A673 (cell line): Measurements from ENCODE around the gene DNAJB6. TPM values are rescaled to one million over a fixed set of nuclear protein-coding genes. Genes with fewer than 3 reads are reported as not detected.

Experiments
- BruUV-seq: library from RNA; stranded (reverse); fragments of 400-500 nt; replicated peaks from 2 replicates; lab custom pipeline; 2021; lab: Mats Ljungman, UMichigan
- CTCF ChIA-PET: fragments of 300-600 bp; sonication (Branson Sonifier 250); formaldehyde crosslinking; loops from one replicate; lab custom pipeline; 2022; ENCODE audit warnings: antibody characterized with exemption; lab: Charles Lee
- POLR2A ChIA-PET: fragments of 300-600 bp; sonication (Branson Sonifier 250); formaldehyde crosslinking; loops from one replicate; lab custom pipeline; 2022; ENCODE audit warnings: antibody characterized with exemption; ENCODE audit not compliant: low non-redundant PET; lab: Charles Lee
- DNase-seq: peaks from one replicate; pipeline ENCODE4 v3.0.0-alpha.2; 2015; ENCODE audit warnings: low spot score
- H3K27ac ChIP-seq: fragments of 200-600 bp; sonication (generic); 2 replicates; pipeline ENCODE4 v1.5.1; 2016; ENCODE audit warnings: mixed run types, low read depth, mild to moderate bottlenecking, mixed read lengths, antibody characterized with exemption, low read length; ENCODE audit not compliant: poor library complexity, severe bottlenecking
- H3K27me3 ChIP-seq: fragments of 200-600 bp; sonication (generic); replicated peaks from 2 replicates; pipeline ENCODE4 v1.6.1; 2017; ENCODE audit warnings: mixed run types, low read depth, mild to moderate bottlenecking, mixed read lengths, antibody characterized with exemption, low read length; ENCODE audit not compliant: insufficient read depth, poor library complexity
- H3K36me3 ChIP-seq: fragments of 200-600 bp; sonication (generic); 2 replicates; pipeline ENCODE4 v1.6.1; 2016; ENCODE audit warnings: mixed run types, mild to moderate bottlenecking, mixed read lengths, antibody characterized with exemption, low read length; ENCODE audit not compliant: insufficient read depth, poor library complexity, severe bottlenecking
- H3K4me1 ChIP-seq: fragments of 200-600 bp; sonication (generic); 2 replicates; pipeline ENCODE4 v1.6.1; 2017; ENCODE audit warnings: mixed run types, mild to moderate bottlenecking, mixed read lengths, antibody characterized with exemption, low read length; ENCODE audit not compliant: insufficient read depth, poor library complexity, severe bottlenecking
- H3K4me3 ChIP-seq: fragments of 200-600 bp; sonication (generic); 2 replicates; pipeline ENCODE4 v1.5.1; 2016; ENCODE audit warnings: low read depth, mixed run types, mild to moderate bottlenecking, mixed read lengths, low read length; ENCODE audit not compliant: poor library complexity, severe bottlenecking
- H3K9me3 ChIP-seq: fragments of 200-600 bp; sonication (generic); 2 replicates; pipeline ENCODE4 v1.6.1; 2016; ENCODE audit warnings: mixed run types, low read depth, mild to moderate bottlenecking, mixed read lengths, antibody characterized with exemption, low read length; ENCODE audit not compliant: poor library complexity, severe bottlenecking
- EZH2 ChIP-seq: fragments of 200-600 bp; sonication (generic); IDR thresholded peaks from 2 replicates; pipeline ENCODE4 v1.6.1; 2017; ENCODE audit warnings: borderline replicate concordance, low read depth, mild to moderate bottlenecking, mixed read lengths, antibody characterized with exemption, low read length; ENCODE audit not compliant: poor library complexity, severe bottlenecking
- intact Hi-C: fragments of 100-400 bp; cut with micrococcal nuclease; formaldehyde crosslinking; loops from one replicate; pipeline ENCODE4 v1.10.0; 2022; ENCODE audit not compliant: unreplicated experiment
- total RNA-seq: library from RNA; stranded (reverse); gene quantifications from 2 replicates; pipeline ENCODE4 v1.2.3, GENCODE V29; 2021
- TF ChIP-seq, protein P1 (sequence below): fragments of 300-800, 200-600 bp; sonication (generic); conservative IDR thresholded peaks from 2 replicates; pipeline ENCODE4 v1.5.1; 2017; ENCODE audit warnings: low read depth, mild to moderate bottlenecking, antibody characterized with exemption, low read length, moderate library complexity, mixed read lengths

DNAJB6 gene
- total RNA-seq, 1 experiment from 2014 or later: 146 TPM

DNA sequence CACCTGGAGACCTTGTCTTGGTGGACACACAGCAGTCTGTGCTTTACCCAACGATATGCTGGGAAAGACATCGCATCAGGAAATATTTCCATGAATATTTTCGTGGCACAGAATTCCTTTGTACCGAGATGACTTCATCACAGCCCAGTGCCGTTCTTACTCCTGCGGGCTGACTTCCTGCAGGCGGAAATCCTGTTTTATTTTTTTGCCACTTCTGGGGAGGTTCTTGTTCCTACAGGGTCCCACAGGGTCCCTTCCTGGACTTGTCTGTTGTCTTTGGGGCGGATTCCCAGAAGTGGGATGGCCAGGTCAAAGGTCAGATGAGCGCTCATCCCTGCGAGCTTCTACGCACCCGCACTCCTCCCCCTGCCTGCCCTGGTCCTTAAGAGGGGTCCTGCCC is 86.5 kb downstream of the DNAJB6 start:
- no peaks in the 10 kb centered on the region for H3K36me3 ChIP-seq
- no peak overlapping the region for H3K27ac ChIP-seq
- BruUV-seq: no TSS peak
- H3K27me3 ChIP-seq: no peaks in the 10 kb centered on the region
- no peak for DNase-seq
- H3K4me3 ChIP-seq: no peak overlapping the region
- no peak for TF ChIP-seq EZH2
- TF ChIP-seq, protein P1, sequence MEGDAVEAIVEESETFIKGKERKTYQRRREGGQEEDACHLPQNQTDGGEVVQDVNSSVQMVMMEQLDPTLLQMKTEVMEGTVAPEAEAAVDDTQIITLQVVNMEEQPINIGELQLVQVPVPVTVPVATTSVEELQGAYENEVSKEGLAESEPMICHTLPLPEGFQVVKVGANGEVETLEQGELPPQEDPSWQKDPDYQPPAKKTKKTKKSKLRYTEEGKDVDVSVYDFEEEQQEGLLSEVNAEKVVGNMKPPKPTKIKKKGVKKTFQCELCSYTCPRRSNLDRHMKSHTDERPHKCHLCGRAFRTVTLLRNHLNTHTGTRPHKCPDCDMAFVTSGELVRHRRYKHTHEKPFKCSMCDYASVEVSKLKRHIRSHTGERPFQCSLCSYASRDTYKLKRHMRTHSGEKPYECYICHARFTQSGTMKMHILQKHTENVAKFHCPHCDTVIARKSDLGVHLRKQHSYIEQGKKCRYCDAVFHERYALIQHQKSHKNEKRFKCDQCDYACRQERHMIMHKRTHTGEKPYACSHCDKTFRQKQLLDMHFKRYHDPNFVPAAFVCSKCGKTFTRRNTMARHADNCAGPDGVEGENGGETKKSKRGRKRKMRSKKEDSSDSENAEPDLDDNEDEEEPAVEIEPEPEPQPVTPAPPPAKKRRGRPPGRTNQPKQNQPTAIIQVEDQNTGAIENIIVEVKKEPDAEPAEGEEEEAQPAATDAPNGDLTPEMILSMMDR: no peak
- H3K4me1 ChIP-seq: no peaks in the 10 kb centered on the region
- POLR2A ChIA-PET: no interaction called here
- no peaks in the 10 kb centered on the region for H3K9me3 ChIP-seq
- CTCF ChIA-PET: no interaction called here
- intact Hi-C loops: no loop called here

DNA sequence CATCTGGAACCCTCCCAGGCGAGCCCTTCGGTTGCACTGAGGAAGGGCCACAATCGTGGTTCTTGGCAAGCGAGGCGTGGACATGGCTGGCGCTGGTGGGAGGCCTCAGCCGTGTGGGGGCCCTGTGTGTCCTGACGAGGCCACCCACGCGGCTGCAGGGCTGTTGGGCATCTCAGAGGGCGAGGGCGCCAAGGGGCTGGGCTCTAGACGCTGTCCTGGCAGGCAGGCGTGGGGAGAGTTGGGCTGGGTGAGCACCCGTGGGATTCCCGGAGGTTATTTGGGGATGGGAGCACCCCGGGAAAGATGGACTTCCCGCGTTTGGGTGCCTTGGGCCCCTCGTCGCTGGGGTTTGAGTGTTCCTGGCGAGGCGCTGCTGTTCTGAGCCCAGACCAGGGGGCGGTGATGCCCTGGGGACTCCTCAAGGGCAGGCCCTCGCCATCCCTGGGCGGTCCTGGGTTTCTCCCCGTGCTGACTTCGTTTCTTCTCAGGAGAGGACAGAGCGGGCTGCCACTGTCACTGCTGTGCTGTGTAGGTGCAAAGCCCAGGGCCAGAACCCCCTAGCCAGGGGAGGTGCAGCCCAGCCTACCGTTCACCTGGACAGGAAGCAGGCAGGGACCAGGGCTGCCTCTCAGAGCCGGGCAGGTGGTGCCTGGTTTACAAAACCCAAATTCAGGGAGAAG is 87.2 kb downstream of the DNAJB6 start:
- no peaks in the 10 kb centered on the region for H3K9me3 ChIP-seq
- TF ChIP-seq, protein P1: no peak
- TF ChIP-seq EZH2: no peak
- no peaks in the 10 kb centered on the region for H3K27me3 ChIP-seq
- H3K27ac ChIP-seq: no peak overlapping the region
- ChIA-PET CTCF (no interaction called here), POLR2A (no interaction called here)
- no TSS peak for BruUV-seq
- intact Hi-C loops: no loop called here
- H3K4me1 ChIP-seq: no peaks in the 10 kb centered on the region
- no peaks in the 10 kb centered on the region for H3K36me3 ChIP-seq
- H3K4me3 ChIP-seq: no peak overlapping the region
- no peak for DNase-seq

DNA sequence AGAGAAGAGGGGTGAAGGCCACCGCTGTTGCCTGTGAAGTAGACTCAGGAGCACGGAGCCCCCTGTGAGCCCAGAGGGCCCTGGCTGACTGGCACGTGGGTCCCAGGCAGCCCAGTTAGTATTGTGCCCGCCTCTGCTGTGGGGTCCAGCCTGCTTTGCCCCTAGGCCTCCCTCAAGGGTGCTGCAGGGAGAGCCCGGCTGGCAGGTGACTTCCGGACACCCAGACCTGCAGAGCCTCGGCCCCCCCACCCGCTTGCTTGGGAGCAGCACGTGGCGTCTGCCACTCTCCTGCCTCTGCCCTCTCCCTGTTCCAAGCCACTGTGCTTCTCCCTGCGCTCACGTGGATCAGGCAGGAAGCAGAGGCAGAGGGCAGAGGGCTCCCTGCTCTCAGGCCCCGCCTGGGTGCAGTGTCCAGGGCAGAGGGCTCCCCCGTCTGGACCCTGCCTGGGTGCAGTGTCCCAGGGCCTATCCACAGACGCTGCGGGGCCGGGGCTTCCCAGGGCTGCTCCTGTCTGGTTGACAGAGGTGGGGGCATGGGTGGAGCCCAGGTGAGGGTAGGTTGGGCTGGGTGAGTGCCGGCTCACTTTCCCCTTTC is 88.4 kb downstream of the DNAJB6 start:
- ChIA-PET POLR2A (no interaction called here), CTCF (interaction anchor here (0.6 kb wide), 1 partner anchor 314 kb away, joined by 6 read pairs; no protein-coding TSS in a partner anchor)
- intact Hi-C loops: no loop called here
- Histone ChIP-seq H3K4me3 (no peak overlapping the region), H3K27ac (no peak overlapping the region), H3K27me3 (no peaks in the 10 kb centered on the region), H3K9me3 (no peaks in the 10 kb centered on the region), H3K36me3 (no peaks in the 10 kb centered on the region), H3K4me1 (no peaks in the 10 kb centered on the region)
- BruUV-seq: no TSS peak
- TF ChIP-seq, protein P1: no peak
- no peak for TF ChIP-seq EZH2
- no peak for DNase-seq
